Measurements from ENCODE around the gene SUFU.

GRCh38 chr10:102613286-102613685 is 109.5 kb downstream of the SUFU start:
- no peak for TF ChIP-seq CTCF (CRISPR knock-in tag; IDR thresholded peaks at IDR 0.05)
- TF ChIP-seq KDM5B (CRISPR knock-in tag; IDR thresholded peaks at IDR 0.05; ENCODE audit: borderline replicate concordance) = no peak
- no peak for TF ChIP-seq ZNF761 (CRISPR knock-in tag; conservative IDR thresholded peaks at IDR 0.05)
- TF ChIP-seq MAZ (IDR thresholded peaks at IDR 0.05; ENCODE audit: borderline replicate concordance, low read depth, low read length) = no peak
- no peak for TF ChIP-seq MAZ (CRISPR knock-in tag; IDR thresholded peaks at IDR 0.05; ENCODE audit: low read depth)
- TF ChIP-seq ZNF274 (CRISPR knock-in tag; IDR thresholded peaks at IDR 0.05) = no peak
- TF ChIP-seq GATAD1 (CRISPR knock-in tag; IDR thresholded peaks at IDR 0.05) = no peak
- TF ChIP-seq ISL2 (CRISPR knock-in tag; IDR thresholded peaks at IDR 0.05) = no peak
- TF ChIP-seq FOSL2 (CRISPR knock-in tag; IDR thresholded peaks at IDR 0.05) = no peak
- TF ChIP-seq ZNF468 (CRISPR knock-in tag; IDR thresholded peaks at IDR 0.05) = no peak
- no peak for TF ChIP-seq RXRA (CRISPR knock-in tag; IDR thresholded peaks at IDR 0.05)
- TF ChIP-seq POLR2AphosphoS5 (IDR thresholded peaks at IDR 0.05; ENCODE audit: low read depth, low read length) = no peak
- no peak for TF ChIP-seq CHD4 (IDR thresholded peaks at IDR 0.05; ENCODE audit: borderline replicate concordance, low read length)
- no peak for TF ChIP-seq RFX5 (IDR thresholded peaks at IDR 0.05; ENCODE audit: low read depth, low read length)

Data from HepG2 (cell line).